DOHH2 (cell line): ENCODE results near the gene MAZ.
"Not testable (repeated sequence)": the region's sequence is repeated elsewhere in the genome, so short reads cannot be mapped to it uniquely, and the experiment has no call there.

Source experiments
- H3F3A ChIP-seq: fragments of 200-600 bp; sonication (generic), shearing (Covaris generic); 2 replicates; pipeline ENCODE4 v1.6.0; 2016; ENCODE audit warnings: antibody characterized with exemption, mild to moderate bottlenecking; ENCODE audit not compliant: control insufficient read depth, insufficient read depth
- H3K27ac ChIP-seq: fragments of 200-600 bp; sonication (generic); 2 replicates; pipeline ENCODE4 v1.5.1; 2014; ENCODE audit warnings: low read depth, mild to moderate bottlenecking, low read length, moderate library complexity
- H3K27me3 ChIP-seq: fragments of 200-600 bp; sonication (generic); 2 replicates; pipeline ENCODE4 v1.6.1; 2014; ENCODE audit warnings: mild to moderate bottlenecking, low read length, mixed read lengths; ENCODE audit not compliant: control insufficient read depth
- H3K36me3 ChIP-seq: fragments of 200-600 bp; sonication (generic); 2 replicates; pipeline ENCODE4 v1.6.1; 2014; ENCODE audit warnings: mild to moderate bottlenecking, low read length, moderate library complexity, mixed read lengths; ENCODE audit not compliant: control insufficient read depth
- H3K4me1 ChIP-seq: fragments of 200-600 bp; sonication (generic); 2 replicates; pipeline ENCODE4 v1.6.1; 2014; ENCODE audit warnings: mild to moderate bottlenecking, low read length, mixed read lengths; ENCODE audit not compliant: control insufficient read depth
- H3K4me2 ChIP-seq: fragments of 200-600 bp; sonication (generic); 2 replicates; pipeline ENCODE4 v1.6.0; 2014; ENCODE audit warnings: mild to moderate bottlenecking, low read length, moderate library complexity
- H3K4me3 ChIP-seq: fragments of 200-600 bp; sonication (generic); 2 replicates; pipeline ENCODE4 v1.5.1; 2014; ENCODE audit warnings: mild to moderate bottlenecking, low read length, mixed read lengths
- H3K79me2 ChIP-seq: fragments of 200-600 bp; sonication (generic); 2 replicates; pipeline ENCODE4 v1.6.1; 2014; ENCODE audit warnings: mild to moderate bottlenecking, low read length, mixed read lengths; ENCODE audit not compliant: control insufficient read depth
- H3K9me2 ChIP-seq: fragments of 200-600 bp; sonication (generic); replicated peaks from 2 replicates; pipeline ENCODE4 v1.6.1; 2014; ENCODE audit warnings: mild to moderate bottlenecking, low read length, mixed read lengths; ENCODE audit not compliant: control insufficient read depth
- H3K9me3 ChIP-seq: fragments of 200-600 bp; sonication (generic); 2 replicates; pipeline ENCODE4 v1.6.1; 2014; ENCODE audit warnings: antibody characterized with exemption, low read length, mixed read lengths; ENCODE audit not compliant: control insufficient read depth, insufficient read depth
- H4K20me1 ChIP-seq: fragments of 200-600 bp; sonication (generic); 2 replicates; pipeline ENCODE4 v1.6.0; 2014; ENCODE audit warnings: low read depth, mild to moderate bottlenecking, antibody characterized with exemption, low read length, moderate library complexity; ENCODE audit not compliant: control insufficient read depth, insufficient read depth
- CTCF ChIP-seq: fragments of 200-600 bp; sonication (generic); IDR thresholded peaks from one replicate; pipeline ENCODE4 v1.5.1; 2014; ENCODE audit warnings: antibody characterized with exemption, mild to moderate bottlenecking, low read depth, low read length; ENCODE audit not compliant: poor library complexity, severe bottlenecking
- EZH2phosphoT487 ChIP-seq: fragments of 200-600 bp; sonication (generic); IDR thresholded peaks from 2 replicates; pipeline ENCODE4 v1.6.1; 2017; ENCODE audit warnings: borderline replicate concordance, mild to moderate bottlenecking, antibody characterized with exemption, low read length, moderate library complexity, mixed read lengths

The MAZ gene

GRCh38 chr16:29769507-29769906 lies 36.8 kb upstream of the MAZ start:
- Histone ChIP-seq H3K27me3 (no peaks in the 10 kb centered on the region; the same call in 1 of the 2 replicates), H3K79me2 (no peaks in the 10 kb centered on the region), H4K20me1 (no peaks in the 10 kb centered on the region), H3K9me2 (no peaks in the 10 kb centered on the region), H3K9me3 (no peaks in the 10 kb centered on the region), H3K4me1 (no peaks in the 10 kb centered on the region), H3K27ac (no peak overlapping the region), H3K4me2 (no peak overlapping the region), H3K36me3 (no peaks in the 10 kb centered on the region), H3F3A (no peaks in the 10 kb centered on the region), H3K4me3 (no peak overlapping the region)
- TF ChIP-seq CTCF (no peak), EZH2phosphoT487 (no peak)

- TF ChIP-seq CTCF (no peak), EZH2phosphoT487 (no peak)
- H3K79me2 ChIP-seq, result no peaks in the 10 kb centered on the region
Observed at GRCh38 chr16:29770250-29770929, 35.9 kb upstream of the MAZ start.

GRCh38 chr16:29772330-29772729 lies 34.0 kb upstream of the MAZ start:
- not testable (repeated sequence) for H3K27ac ChIP-seq, H3K79me2 ChIP-seq, H3K36me3 ChIP-seq

More at GRCh38 chr16:29770250-29770929, 35.9 kb upstream of the MAZ start:
- Histone ChIP-seq H3K4me3 (no peak overlapping the region), H3K4me2 (no peak overlapping the region), H3K9me3 (no peaks in the 10 kb centered on the region), H3K9me2 (no peaks in the 10 kb centered on the region), H3K36me3 (no peaks in the 10 kb centered on the region), H3K27me3 (no peaks in the 10 kb centered on the region), H3K27ac (no peak overlapping the region), H4K20me1 (no peaks in the 10 kb centered on the region), H3K4me1 (no peaks in the 10 kb centered on the region), H3F3A (no peaks in the 10 kb centered on the region)

GRCh38 chr16:29774730-29775129 lies 31.6 kb upstream of the MAZ start:
- Histone ChIP-seq H3K27ac (no peak overlapping the region), H3F3A (no peaks in the 10 kb centered on the region), H3K4me1 (no peaks in the 10 kb centered on the region), H4K20me1 (no peaks in the 10 kb centered on the region), H3K4me2 (no peak overlapping the region), H3K9me2 (no peaks in the 10 kb centered on the region), H3K9me3 (no peaks in the 10 kb centered on the region), H3K4me3 (no peak overlapping the region), H3K27me3 (peaks cover 10% of the 10 kb centered on the region; the same call in 1 of the 2 replicates), H3K36me3 (no peaks in the 10 kb centered on the region), H3K79me2 (no peaks in the 10 kb centered on the region)
- TF ChIP-seq CTCF (no peak), EZH2phosphoT487 (no peak)

More at GRCh38 chr16:29772330-29772729, 34.0 kb upstream of the MAZ start:
- H3K9me2 ChIP-seq, H4K20me1 ChIP-seq, H3K4me2 ChIP-seq, H3K27me3 ChIP-seq, H3K4me1 ChIP-seq, H3F3A ChIP-seq, H3K4me3 ChIP-seq, H3K9me3 ChIP-seq: not testable (repeated sequence)
